Measurements from ENCODE around the gene FRMD3. TPM values are rescaled to one million over a fixed set of nuclear protein-coding genes. Genes with fewer than 3 reads are reported as not detected.

Gene FRMD3
- total RNA-seq, 1 experiment from 2014 or later, result 0.55 TPM

- Histone ChIP-seq H3K27me3 (ENCODE audit: insufficient read depth, low read length) (no peaks in the 10 kb centered on the region), H3K14ac (ENCODE audit: insufficient read depth, low read length) (no peak overlapping the region), H2BK120ac (ENCODE audit: low read depth, low read length, poor library complexity, severe bottlenecking) (no peak overlapping the region), H3K23ac (ENCODE audit: insufficient read length, low read depth, low read length) (no peak overlapping the region), H3K56ac (ENCODE audit: insufficient read length, low read depth, low read length) (no peak overlapping the region), H3K9me3 (ENCODE audit: control insufficient read depth, low read depth, low read length) (no peaks in the 10 kb centered on the region), H4K8ac (replicated peaks; ENCODE audit: insufficient read length, low read depth, low read length) (no peak overlapping the region), H3K9ac (ENCODE audit: extremely low read depth, insufficient read length, low read length) (no peak overlapping the region), H2BK20ac (ENCODE audit: low read depth, low read length, poor library complexity, severe bottlenecking) (no peak overlapping the region), H3K27ac (ENCODE audit: insufficient read length, low read depth, low read length) (no peak overlapping the region), H4K91ac (ENCODE audit: insufficient read length, low read depth, low read length) (no peak overlapping the region), H3K4me1 (ENCODE audit: insufficient read depth, low read length) (no peaks in the 10 kb centered on the region), H3K79me2 (ENCODE audit: insufficient read depth, low read length) (no peaks in the 10 kb centered on the region), H3K4me2 (ENCODE audit: insufficient read depth, insufficient read length, low read length) (no peak overlapping the region), H2AFZ (ENCODE audit: low read length) (no peak overlapping the region), H2BK5ac (ENCODE audit: insufficient read length, low read length) (no peak overlapping the region), H3K79me1 (ENCODE audit: insufficient read depth, low read depth, low read length, poor library complexity, severe bottlenecking) (no peaks in the 10 kb centered on the region), H2BK15ac (ENCODE audit: low read depth, low read length) (no peak overlapping the region), H4K20me1 (ENCODE audit: control insufficient read depth, insufficient read depth, insufficient read length) (no peaks in the 10 kb centered on the region), H3K23me2 (ENCODE audit: insufficient read length, low read depth, low read length, poor library complexity, severe bottlenecking) (no peaks in the 10 kb centered on the region), H2AK5ac (ENCODE audit: insufficient read length, low read length) (no peak overlapping the region), H3T11ph (ENCODE audit: low read length) (no peak overlapping the region), H3K18ac (ENCODE audit: insufficient read length, low read depth, low read length) (no peak overlapping the region), H4K5ac (ENCODE audit: insufficient read length, low read depth, low read length) (no peak overlapping the region), H2BK12ac (ENCODE audit: insufficient read length, low read depth, low read length) (no peak overlapping the region), H3K4ac (ENCODE audit: low read depth, low read length) (no peak overlapping the region)
- no peaks in the 10 kb centered on the region for H3K9me3 Mint-ChIP-seq
- no peaks in the 10 kb centered on the region for H3K36me3 Mint-ChIP-seq (ENCODE audit: insufficient read depth in 1 of 3, low read depth in 3 of 3)
- TF ChIP-seq CTCF (conservative IDR thresholded peaks at IDR 0.05), result no peak
- DNase-seq, result no peak
- H3K27ac Mint-ChIP-seq, result peak overlapping the region in 1 of 3 experiments; percentile 76; a peak in 3 of 7 replicates
- no peaks in the 10 kb centered on the region for H3K27me3 Mint-ChIP-seq (ENCODE audit: low read depth)
- peaks cover 9 to 10% of the 10 kb centered on the region in 2 experiments for H3K4me1 Mint-ChIP-seq
- no peak overlapping the region for H3K4me3 Mint-ChIP-seq
- WGBS (ENCODE audit: extremely low coverage, insufficient read length, low lambda C conversion rate), result no CpG with 5 or more reads among the region's 10 CpGs
Measured at GRCh38 chr9:83343366-83343999, 194.7 kb downstream of the FRMD3 start.

Data from H9 (cell line).